ENCODE data around the gene HOXA11.

HOXA11 gene

DNA sequence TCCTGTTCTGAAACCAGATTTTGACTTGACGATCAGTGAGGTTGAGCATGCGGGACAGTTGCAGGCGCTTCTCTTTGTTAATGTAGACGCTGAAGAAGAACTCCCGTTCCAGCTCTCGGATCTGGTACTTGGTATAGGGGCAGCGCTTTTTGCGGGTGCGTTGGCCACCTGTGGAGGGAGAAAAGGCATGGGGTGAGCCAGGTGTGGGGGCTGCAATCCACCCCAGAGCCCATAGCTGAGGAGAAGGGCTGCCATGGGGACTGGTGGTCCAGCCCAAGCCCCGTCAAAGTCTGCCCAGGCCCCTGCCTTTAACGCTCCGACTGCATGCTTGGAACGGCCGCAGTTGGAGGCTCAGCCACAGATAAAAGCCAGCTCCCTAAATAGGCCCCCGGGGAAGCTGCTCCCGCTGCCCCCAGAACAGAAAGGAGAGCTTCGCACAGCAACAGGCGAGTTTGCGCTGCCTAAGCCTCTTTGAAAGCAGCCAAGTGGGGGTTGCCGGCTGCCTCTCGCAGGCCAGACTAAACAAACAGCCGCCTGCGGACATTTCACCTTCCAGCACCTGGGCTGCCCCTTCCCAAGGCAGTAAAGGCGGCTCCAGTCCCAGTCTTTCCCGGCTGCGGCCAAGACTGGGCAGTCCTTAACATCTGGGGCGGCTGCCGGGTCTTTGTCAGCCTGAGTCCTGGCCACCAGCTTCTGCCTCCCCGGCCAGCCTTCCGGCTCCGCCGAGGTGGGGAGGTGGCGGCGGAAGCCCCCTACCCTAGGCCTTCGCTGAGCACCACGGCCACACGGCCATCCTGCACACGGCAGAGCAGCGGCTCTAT is 2.0 kb downstream of the HOXA11 start:
- peak overlapping the region in 1 of 2 donors; percentile 18 for H3K4me3 ChIP-seq (replicated peaks in 1 of 2; ENCODE audit: low read depth in 2 of 2, low read length in 2 of 2)
- DNase-seq (ENCODE audit: low read depth in 2 of 2): no peak
- TF ChIP-seq, protein P1, sequence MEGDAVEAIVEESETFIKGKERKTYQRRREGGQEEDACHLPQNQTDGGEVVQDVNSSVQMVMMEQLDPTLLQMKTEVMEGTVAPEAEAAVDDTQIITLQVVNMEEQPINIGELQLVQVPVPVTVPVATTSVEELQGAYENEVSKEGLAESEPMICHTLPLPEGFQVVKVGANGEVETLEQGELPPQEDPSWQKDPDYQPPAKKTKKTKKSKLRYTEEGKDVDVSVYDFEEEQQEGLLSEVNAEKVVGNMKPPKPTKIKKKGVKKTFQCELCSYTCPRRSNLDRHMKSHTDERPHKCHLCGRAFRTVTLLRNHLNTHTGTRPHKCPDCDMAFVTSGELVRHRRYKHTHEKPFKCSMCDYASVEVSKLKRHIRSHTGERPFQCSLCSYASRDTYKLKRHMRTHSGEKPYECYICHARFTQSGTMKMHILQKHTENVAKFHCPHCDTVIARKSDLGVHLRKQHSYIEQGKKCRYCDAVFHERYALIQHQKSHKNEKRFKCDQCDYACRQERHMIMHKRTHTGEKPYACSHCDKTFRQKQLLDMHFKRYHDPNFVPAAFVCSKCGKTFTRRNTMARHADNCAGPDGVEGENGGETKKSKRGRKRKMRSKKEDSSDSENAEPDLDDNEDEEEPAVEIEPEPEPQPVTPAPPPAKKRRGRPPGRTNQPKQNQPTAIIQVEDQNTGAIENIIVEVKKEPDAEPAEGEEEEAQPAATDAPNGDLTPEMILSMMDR (IDR thresholded peaks at IDR 0.05; ENCODE audit: low read depth, low read length): no peak

DNA sequence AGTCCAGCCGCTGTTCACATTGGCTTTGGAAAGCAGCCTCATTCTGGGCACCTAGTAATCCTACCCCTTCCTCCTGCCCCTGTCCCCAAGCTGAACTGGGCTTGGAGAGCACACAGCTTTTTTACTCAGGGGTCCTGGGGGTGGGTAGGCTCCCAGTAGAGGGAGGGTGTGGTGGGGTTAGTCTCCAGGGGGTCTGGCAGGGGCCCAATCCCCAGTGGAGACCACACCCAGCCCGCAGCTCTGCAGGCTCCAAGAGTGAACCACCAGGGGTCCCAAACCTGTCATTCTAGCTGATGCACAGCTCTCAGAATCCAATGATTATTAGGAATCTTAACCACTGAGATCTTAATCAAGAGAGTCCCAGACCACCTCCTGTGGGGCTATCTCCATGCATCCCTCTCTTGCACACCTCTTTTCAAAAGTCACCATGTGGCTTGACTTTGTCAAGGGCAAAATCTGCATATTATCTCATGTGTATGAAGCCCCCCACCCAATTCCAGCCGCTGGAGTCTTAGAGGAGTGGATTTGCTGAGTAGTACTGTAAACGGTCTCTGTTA is 2.7 kb downstream of the HOXA11 start:
- no peak overlapping the region for H3K4me3 ChIP-seq (replicated peaks in 1 of 2; ENCODE audit: low read depth in 2 of 2, low read length in 2 of 2)
- TF ChIP-seq, protein P1 (IDR thresholded peaks at IDR 0.05; ENCODE audit: low read depth, low read length): no peak
- DNase-seq (ENCODE audit: low read depth in 2 of 2): no peak

DNA sequence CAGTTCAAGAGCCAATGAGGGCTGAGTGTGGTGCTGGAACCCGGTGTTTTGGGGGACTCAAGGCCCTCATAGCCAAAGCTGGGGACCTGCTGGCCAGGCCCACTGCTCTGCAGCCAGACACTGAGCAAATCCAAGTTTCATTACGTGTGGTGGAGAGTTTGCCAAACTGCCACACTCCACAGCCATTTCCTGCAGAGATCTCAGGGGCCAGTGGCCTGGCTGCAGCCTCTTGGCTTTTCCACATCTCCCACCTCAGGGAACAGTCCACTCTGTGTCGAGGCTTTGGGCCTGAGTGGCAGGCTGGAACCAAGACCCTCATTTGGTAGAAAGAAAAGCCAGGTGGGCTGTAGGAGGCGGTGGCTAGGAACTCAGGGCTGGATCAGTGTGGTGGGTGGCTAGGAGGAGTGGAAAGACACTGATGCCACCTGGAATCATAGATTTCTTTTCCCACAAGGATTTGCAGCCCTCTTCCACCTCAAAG is 3.2 kb downstream of the HOXA11 start:
- H3K4me3 ChIP-seq (replicated peaks in 1 of 2; ENCODE audit: low read depth in 2 of 2, low read length in 2 of 2): no peak overlapping the region
- DNase-seq (ENCODE audit: low read depth in 2 of 2): no peak
- TF ChIP-seq, protein P1 (IDR thresholded peaks at IDR 0.05; ENCODE audit: low read depth, low read length): no peak

- TF ChIP-seq, protein P1 (IDR thresholded peaks at IDR 0.05; ENCODE audit: low read depth, low read length): no peak
- DNase-seq (ENCODE audit: low read depth in 2 of 2): no peak
- no peak overlapping the region for H3K4me3 ChIP-seq (replicated peaks in 1 of 2; ENCODE audit: low read depth in 2 of 2, low read length in 2 of 2)
Observed at GRCh38 chr7:27180431-27181420, 4.3 kb downstream of the HOXA11 start.

- H3K4me3 ChIP-seq (replicated peaks in 1 of 2; ENCODE audit: low read depth in 2 of 2, low read length in 2 of 2): peak overlapping the region in 1 of 2 donors; percentile 4
- TF ChIP-seq, protein P1 (IDR thresholded peaks at IDR 0.05; ENCODE audit: low read depth, low read length): peak; percentile 77
- DNase-seq (ENCODE audit: low read depth in 2 of 2): peak; percentile 49 to 50
Observed at GRCh38 chr7:27179503-27180430, 5.3 kb downstream of the HOXA11 start.

Measured in cardiac fibroblast (primary cell).